HEK293 (cell line): ENCODE measurements around the gene CLDN7.

Experiments used
- YY1 ChIP-seq: fragments of 450-650 bp; formaldehyde crosslinking; IDR thresholded peaks from 2 replicates; pipeline ENCODE4 v1.5.1; 2018; ENCODE audit warnings: missing biosample characterization, missing genetic modification characterization
- ZNF394 ChIP-seq: fragments of 450-650 bp; formaldehyde crosslinking; IDR thresholded peaks from 2 replicates; pipeline ENCODE4 v1.5.1; 2016; ENCODE audit warnings: missing biosample characterization, missing genetic modification characterization, mild to moderate bottlenecking, moderate library complexity, borderline replicate concordance
- ZNF416 ChIP-seq: fragments of 450-650 bp; formaldehyde crosslinking; IDR thresholded peaks from 2 replicates; pipeline ENCODE4 v1.5.1; 2016; ENCODE audit warnings: missing biosample characterization, missing genetic modification characterization
- ZNF580 ChIP-seq: fragments of 450-650 bp; formaldehyde crosslinking; IDR thresholded peaks from 2 replicates; pipeline ENCODE4 v1.5.1; 2016; ENCODE audit warnings: missing biosample characterization, missing genetic modification characterization
- ZNF777 ChIP-seq: fragments of 450-650 bp; formaldehyde crosslinking; IDR thresholded peaks from 2 replicates; pipeline ENCODE4 v1.5.1; 2017; ENCODE audit warnings: missing biosample characterization, missing genetic modification characterization, borderline replicate concordance
- TF ChIP-seq, protein P1 (sequence below): fragments of 450-650 bp; formaldehyde crosslinking; IDR thresholded peaks from 2 replicates; pipeline ENCODE4 v1.5.1; 2016; ENCODE audit warnings: missing biosample characterization, missing genetic modification characterization

DNA sequence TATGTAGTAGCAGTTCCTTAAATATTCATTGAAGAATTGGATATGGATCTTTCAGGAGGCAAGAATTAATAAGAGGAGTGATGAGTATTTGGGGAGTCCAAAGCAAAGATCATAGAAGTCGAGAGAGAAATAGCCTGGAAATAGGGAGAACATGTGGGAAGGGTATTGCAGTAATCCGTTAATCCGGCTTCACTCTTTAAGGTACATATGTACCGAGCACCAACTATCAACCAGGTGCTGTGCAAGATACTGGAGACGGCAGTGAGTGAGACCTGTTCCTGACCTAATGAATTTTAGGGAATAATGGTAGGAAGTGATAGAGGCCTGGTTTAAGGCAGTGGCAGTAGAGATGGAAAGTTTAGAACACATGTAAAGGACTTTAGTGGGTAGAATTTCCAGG lies 9.2 kb downstream of the CLDN7 start:
- TF ChIP-seq, protein P1, sequence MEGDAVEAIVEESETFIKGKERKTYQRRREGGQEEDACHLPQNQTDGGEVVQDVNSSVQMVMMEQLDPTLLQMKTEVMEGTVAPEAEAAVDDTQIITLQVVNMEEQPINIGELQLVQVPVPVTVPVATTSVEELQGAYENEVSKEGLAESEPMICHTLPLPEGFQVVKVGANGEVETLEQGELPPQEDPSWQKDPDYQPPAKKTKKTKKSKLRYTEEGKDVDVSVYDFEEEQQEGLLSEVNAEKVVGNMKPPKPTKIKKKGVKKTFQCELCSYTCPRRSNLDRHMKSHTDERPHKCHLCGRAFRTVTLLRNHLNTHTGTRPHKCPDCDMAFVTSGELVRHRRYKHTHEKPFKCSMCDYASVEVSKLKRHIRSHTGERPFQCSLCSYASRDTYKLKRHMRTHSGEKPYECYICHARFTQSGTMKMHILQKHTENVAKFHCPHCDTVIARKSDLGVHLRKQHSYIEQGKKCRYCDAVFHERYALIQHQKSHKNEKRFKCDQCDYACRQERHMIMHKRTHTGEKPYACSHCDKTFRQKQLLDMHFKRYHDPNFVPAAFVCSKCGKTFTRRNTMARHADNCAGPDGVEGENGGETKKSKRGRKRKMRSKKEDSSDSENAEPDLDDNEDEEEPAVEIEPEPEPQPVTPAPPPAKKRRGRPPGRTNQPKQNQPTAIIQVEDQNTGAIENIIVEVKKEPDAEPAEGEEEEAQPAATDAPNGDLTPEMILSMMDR (tag by site-specific recombination) = no peak
- no peak for TF ChIP-seq ZNF580 (tag by site-specific recombination)
- TF ChIP-seq ZNF416 (tag by site-specific recombination) = no peak
- TF ChIP-seq ZNF394 = no peak
- no peak for TF ChIP-seq ZNF777
- no peak for TF ChIP-seq YY1 (tag by site-specific recombination)
